ENCODE measurements around the gene POLR1D.
A peak's percentile ranks its signal among the peaks of the same experiment; 100 is the strongest.

The POLR1D gene

GRCh38 chr13:27641711-27642502 lies 20.2 kb downstream of the POLR1D start:
- peak; percentile 64 for DNase-seq

GRCh38 chr13:27643334-27644132 lies 21.8 kb downstream of the POLR1D start:
- peak; percentile 40 for DNase-seq

GRCh38 chr13:27644302-27644701 lies 22.6 kb downstream of the POLR1D start:
- DNase-seq, result peak; percentile 58

DNA sequence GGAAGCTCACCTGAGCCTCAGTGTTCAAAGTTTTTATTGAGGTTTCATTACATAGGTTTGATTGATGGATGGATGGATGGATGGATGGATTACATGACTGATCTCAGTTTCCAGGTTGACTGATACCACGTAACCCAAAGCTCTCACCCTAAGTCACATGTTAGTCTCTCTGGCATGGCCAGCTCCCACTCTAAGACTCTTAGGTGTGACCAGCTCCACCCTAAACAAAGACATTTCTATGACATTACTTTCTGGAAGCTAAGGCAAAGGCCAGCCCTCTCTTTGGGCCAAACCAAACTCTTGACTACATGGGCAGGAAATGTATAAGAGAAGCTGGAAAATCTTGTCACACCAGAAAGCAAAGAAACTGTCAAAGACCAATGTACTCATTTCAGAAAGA lies 28.6 kb downstream of the POLR1D start:
- no peak for DNase-seq

- no peak for DNase-seq
Measured at GRCh38 chr13:27654059-27654458, 32.4 kb downstream of the POLR1D start.

DNA sequence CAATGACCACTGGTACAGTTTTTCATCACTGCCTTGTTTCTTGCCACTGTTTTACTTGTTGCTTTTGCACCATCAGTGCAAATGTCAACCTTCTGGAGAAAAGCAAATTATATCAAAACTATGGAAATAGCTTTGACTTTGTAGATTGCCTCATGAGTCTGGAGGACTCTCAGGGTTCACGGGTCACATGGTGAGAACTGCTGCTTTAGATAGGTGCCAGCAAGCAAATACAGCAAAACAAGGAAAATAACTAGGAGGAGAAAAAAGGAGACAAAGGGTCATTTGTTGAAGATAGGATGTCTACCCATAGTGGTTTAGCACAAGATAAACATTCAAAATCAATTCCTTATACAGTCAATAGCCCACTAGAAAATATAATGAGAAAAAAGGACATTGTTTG lies 33.1 kb downstream of the POLR1D start:
- DNase-seq, result no peak

DNA sequence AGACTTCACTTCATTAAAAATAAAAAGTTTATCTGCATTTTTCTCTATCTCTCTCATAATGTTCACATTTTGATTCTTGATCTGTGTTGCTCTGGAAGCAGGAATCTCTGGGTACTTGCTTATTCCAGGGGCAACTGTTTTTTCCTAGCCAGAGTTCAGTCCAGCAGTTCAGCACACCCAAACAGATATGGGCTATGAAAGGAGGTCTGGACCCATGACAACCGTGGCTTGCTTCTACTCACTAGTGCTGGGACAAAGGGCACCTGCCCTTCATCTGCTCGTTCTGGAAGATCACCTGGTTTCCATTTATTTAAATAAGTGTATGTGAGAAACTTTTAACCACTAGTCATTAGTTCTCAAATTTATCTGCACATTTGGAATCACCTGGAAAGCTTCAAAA lies 36.0 kb downstream of the POLR1D start:
- no peak for DNase-seq

DNA sequence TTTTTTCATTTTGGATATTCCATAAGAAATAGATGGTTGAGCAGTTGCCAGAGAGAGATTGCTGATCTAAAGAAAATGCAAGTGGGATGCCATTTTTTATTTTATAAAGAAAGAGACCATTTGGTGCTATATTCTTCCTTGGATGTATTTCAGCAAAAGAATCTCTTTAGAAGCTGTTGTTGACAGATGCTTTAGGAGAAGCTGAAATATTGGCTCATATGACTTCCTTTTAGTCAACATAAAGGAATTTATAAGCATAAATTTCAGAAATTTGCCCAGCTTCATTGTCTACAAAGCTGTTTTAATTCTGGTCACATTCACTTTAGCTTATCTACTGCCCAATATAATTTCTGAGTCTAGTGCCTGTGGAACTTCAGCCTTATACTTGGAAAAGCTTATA lies 36.9 kb downstream of the POLR1D start:
- DNase-seq, result no peak

- DNase-seq, result no peak
Measured at GRCh38 chr13:27659145-27659865, 37.6 kb downstream of the POLR1D start.

- DNase-seq, result no peak
Measured at GRCh38 chr13:27660511-27660910, 38.8 kb downstream of the POLR1D start.

DNA sequence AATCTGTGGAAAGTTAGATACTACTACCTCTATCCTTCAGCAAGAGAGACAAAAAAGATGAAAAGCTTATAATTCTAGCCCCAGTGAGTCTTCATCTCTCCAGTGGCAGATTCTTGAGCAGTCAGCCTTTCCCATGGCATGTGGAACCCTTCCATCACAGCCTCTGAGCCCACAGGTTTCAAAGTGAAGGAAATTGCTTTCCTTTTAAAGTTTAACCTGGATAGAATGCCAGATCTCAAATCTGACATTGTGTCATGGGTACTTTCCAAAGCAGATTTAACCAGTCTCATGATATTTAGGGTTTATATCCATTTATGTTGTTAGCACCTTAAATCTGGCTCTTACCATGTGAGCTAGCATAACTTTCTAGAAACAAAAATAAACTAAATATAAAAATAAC lies 39.3 kb downstream of the POLR1D start:
- DNase-seq, result no peak

- no peak for DNase-seq
Measured at GRCh38 chr13:27662738-27663470, 41.2 kb downstream of the POLR1D start.

DNA sequence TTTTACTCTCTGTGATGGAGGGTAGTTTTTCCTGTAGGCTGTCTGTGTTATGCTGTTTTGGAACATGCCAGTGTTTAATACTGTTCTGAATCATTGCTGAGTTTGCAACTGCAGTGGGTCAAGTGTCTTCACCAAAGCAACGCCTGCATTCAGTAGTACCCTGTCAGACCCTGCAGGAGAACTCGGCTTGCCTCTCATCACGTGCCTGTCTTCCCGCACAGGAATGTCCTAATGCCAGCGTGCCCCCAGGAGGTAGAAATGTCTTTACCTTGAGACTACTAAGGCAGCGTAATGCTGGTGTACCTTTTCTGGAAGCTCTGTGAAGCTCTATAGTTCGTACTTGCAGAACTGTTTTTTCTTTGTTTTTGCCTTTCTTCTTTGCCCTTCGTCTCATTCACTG lies 42.3 kb downstream of the POLR1D start:
- no peak for DNase-seq

- peak; percentile 13 for DNase-seq
Measured at GRCh38 chr13:27665333-27665732, 43.6 kb downstream of the POLR1D start.

GRCh38 chr13:27665761-27666160 lies 44.1 kb downstream of the POLR1D start:
- no peak for DNase-seq

GRCh38 chr13:27666951-27667350 lies 45.3 kb downstream of the POLR1D start:
- peak; percentile 17 for DNase-seq

GRCh38 chr13:27667946-27668345 lies 46.3 kb downstream of the POLR1D start:
- DNase-seq, result peak; percentile 93

- DNase-seq, result no peak
Measured at GRCh38 chr13:27670861-27671260, 49.2 kb downstream of the POLR1D start.

DNA sequence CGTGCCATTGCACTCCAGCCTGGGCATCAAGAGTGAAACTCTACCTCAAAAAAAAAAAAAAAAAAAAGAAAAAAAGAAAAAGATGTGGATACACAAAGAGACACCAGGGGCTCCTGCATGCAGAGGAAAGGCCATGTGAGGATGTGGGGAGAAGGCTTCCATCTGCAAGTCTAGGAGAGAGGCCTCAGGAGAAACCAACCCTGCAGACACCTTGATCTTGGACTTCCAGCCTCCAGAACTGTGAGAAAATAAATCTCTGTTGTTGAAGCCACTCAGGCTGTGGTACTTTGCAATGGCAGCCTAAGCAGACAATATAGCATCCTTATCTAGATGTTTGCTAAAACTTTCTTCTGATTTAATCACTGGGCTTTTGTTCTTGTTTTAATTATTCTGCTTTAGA lies 50.3 kb downstream of the POLR1D start:
- no peak for DNase-seq
